H9 (cell line): ENCODE data around the gene CCDC82. TPM values are rescaled to one million over a fixed set of nuclear protein-coding genes. Genes with fewer than 3 reads are reported as not detected.

Experiments
- DNase-seq: peaks from one replicate; pipeline ENCODE4 v3.0.0-alpha.2; 2017
- H2AFZ ChIP-seq: one replicate; pipeline ENCODE4 v1.6.1; 2013; ENCODE audit warnings: mild to moderate bottlenecking, low read length, control low read depth, moderate library complexity
- H2AK5ac ChIP-seq: 2 replicates; pipeline ENCODE4 v1.6.1; 2013; ENCODE audit warnings: low read length, control low read depth, mixed read lengths; ENCODE audit not compliant: insufficient read length
- H2BK120ac ChIP-seq: one replicate; pipeline ENCODE4 v1.6.1; 2013; ENCODE audit warnings: low read depth, mild to moderate bottlenecking, low read length, control low read depth, inconsistent platforms; ENCODE audit not compliant: poor library complexity, severe bottlenecking
- H2BK12ac ChIP-seq: 2 replicates; pipeline ENCODE4 v1.6.1; 2013; ENCODE audit warnings: low read length, control low read depth, mixed read lengths, low read depth; ENCODE audit not compliant: insufficient read length
- H2BK15ac ChIP-seq: 2 replicates; pipeline ENCODE4 v1.6.1; 2013; ENCODE audit warnings: low read depth, low read length, control low read depth
- H2BK20ac ChIP-seq: one replicate; pipeline ENCODE4 v1.6.1; 2013; ENCODE audit warnings: low read depth, mild to moderate bottlenecking, low read length, control low read depth, inconsistent platforms; ENCODE audit not compliant: poor library complexity, severe bottlenecking
- H2BK5ac ChIP-seq: 2 replicates; pipeline ENCODE4 v1.6.1; 2013; ENCODE audit warnings: low read length, control low read depth, mixed read lengths; ENCODE audit not compliant: insufficient read length
- H3K14ac ChIP-seq: 2 replicates; pipeline ENCODE4 v1.6.1; 2013; ENCODE audit warnings: low read length, control low read depth; ENCODE audit not compliant: insufficient read depth
- H3K18ac ChIP-seq: 2 replicates; pipeline ENCODE4 v1.6.1; 2013; ENCODE audit warnings: low read depth, mild to moderate bottlenecking, mixed read lengths, low read length, control low read depth; ENCODE audit not compliant: insufficient read length
- H3K23ac ChIP-seq: 2 replicates; pipeline ENCODE4 v1.6.1; 2013; ENCODE audit warnings: low read length, control low read depth, mixed read lengths, low read depth; ENCODE audit not compliant: insufficient read length
- H3K23me2 ChIP-seq: 2 replicates; pipeline ENCODE4 v1.6.1; 2013; ENCODE audit warnings: low read depth, mild to moderate bottlenecking, mixed read lengths, low read length, control low read depth; ENCODE audit not compliant: insufficient read length, poor library complexity, severe bottlenecking
- H3K27ac ChIP-seq: 2 replicates; pipeline ENCODE4 v1.5.1; 2013; ENCODE audit warnings: low read length, control low read depth, mixed read lengths, low read depth; ENCODE audit not compliant: insufficient read length
- H3K27me3 ChIP-seq: 2 replicates; pipeline ENCODE4 v1.6.1; 2013; ENCODE audit warnings: low read length, control low read depth, inconsistent platforms; ENCODE audit not compliant: insufficient read depth
- H3K4ac ChIP-seq: 2 replicates; pipeline ENCODE4 v1.6.1; 2013; ENCODE audit warnings: low read depth, mild to moderate bottlenecking, control low read depth, inconsistent platforms, low read length, moderate library complexity
- H3K4me1 ChIP-seq: 2 replicates; pipeline ENCODE4 v1.6.1; 2013; ENCODE audit warnings: low read length, control low read depth, inconsistent platforms; ENCODE audit not compliant: insufficient read depth
- H3K4me2 ChIP-seq: 2 replicates; pipeline ENCODE4 v1.6.1; 2013; ENCODE audit warnings: low read length, control low read depth, mixed read lengths; ENCODE audit not compliant: insufficient read length, insufficient read depth
- H3K56ac ChIP-seq: 2 replicates; pipeline ENCODE4 v1.6.1; 2013; ENCODE audit warnings: low read depth, mild to moderate bottlenecking, mixed read lengths, low read length, control low read depth; ENCODE audit not compliant: insufficient read length
- H3K79me1 ChIP-seq: 2 replicates; pipeline ENCODE4 v1.6.1; 2013; ENCODE audit warnings: low read depth, mild to moderate bottlenecking, moderate library complexity, low read length, control low read depth, inconsistent platforms; ENCODE audit not compliant: insufficient read depth, poor library complexity, severe bottlenecking
- H3K79me2 ChIP-seq: 2 replicates; pipeline ENCODE4 v1.6.1; 2013; ENCODE audit warnings: low read length, control low read depth, inconsistent platforms; ENCODE audit not compliant: insufficient read depth
- H3K9ac ChIP-seq: 2 replicates; pipeline ENCODE4 v1.6.1; 2013; ENCODE audit warnings: low read length, control low read depth, mixed read lengths; ENCODE audit not compliant: insufficient read length; ENCODE audit errors: extremely low read depth
- H3K9me3 ChIP-seq: one replicate; pipeline ENCODE4 v1.6.1; 2013; ENCODE audit warnings: low read depth, low read length, inconsistent platforms; ENCODE audit not compliant: control insufficient read depth
- H3T11ph ChIP-seq: one replicate; pipeline ENCODE4 v1.6.1; 2013; ENCODE audit warnings: mild to moderate bottlenecking, low read length, control low read depth, inconsistent platforms
- H4K20me1 ChIP-seq: one replicate; pipeline ENCODE4 v1.6.1; 2013; ENCODE audit not compliant: control insufficient read depth, insufficient read length, insufficient read depth
- H4K5ac ChIP-seq: 2 replicates; pipeline ENCODE4 v1.6.1; 2013; ENCODE audit warnings: low read depth, mild to moderate bottlenecking, mixed read lengths, low read length, control low read depth; ENCODE audit not compliant: insufficient read length
- H4K8ac ChIP-seq: replicated peaks from 2 replicates; pipeline ENCODE4 v1.6.1; 2013; ENCODE audit warnings: low read length, control low read depth, mixed read lengths, low read depth; ENCODE audit not compliant: insufficient read length
- H4K91ac ChIP-seq: 2 replicates; pipeline ENCODE4 v1.6.1; 2013; ENCODE audit warnings: low read depth, mild to moderate bottlenecking, moderate library complexity, mixed read lengths, low read length, control low read depth; ENCODE audit not compliant: insufficient read length
- H3K27ac Mint-ChIP-seq, 3 experiments: 2 replicates in 2 of 3; 3 replicates in 1 of 3; pipeline ENCODE4 v1.8.0; 2020 to 2021; ENCODE audit warnings: mixed read lengths in 3 of 3, mild to moderate bottlenecking in 1 of 3, moderate library complexity in 1 of 3
- H3K27me3 Mint-ChIP-seq: 2 replicates; pipeline ENCODE4 v1.8.0; 2021; ENCODE audit warnings: low read depth, mild to moderate bottlenecking, moderate library complexity, mixed read lengths
- H3K36me3 Mint-ChIP-seq, 3 experiments: 2 replicates in 2 of 3; 3 replicates in 1 of 3; pipeline ENCODE4 v1.8.0; 2020 to 2021; ENCODE audit warnings: low read depth in 3 of 3, mixed read lengths in 3 of 3; ENCODE audit not compliant: insufficient read depth in 1 of 3
- H3K4me1 Mint-ChIP-seq, 2 experiments: 2 replicates each; pipeline ENCODE4 v1.8.0; 2020; ENCODE audit warnings: mixed read lengths in 2 of 2
- H3K4me3 Mint-ChIP-seq, 2 experiments: 2 replicates in 1 of 2; 3 replicates in 1 of 2; pipeline ENCODE4 v1.8.0; 2020 to 2021; ENCODE audit warnings: mild to moderate bottlenecking in 2 of 2, mixed read lengths in 2 of 2, moderate library complexity in 1 of 2
- H3K9me3 Mint-ChIP-seq, 2 experiments: 2 replicates in 1 of 2; 3 replicates in 1 of 2; pipeline ENCODE4 v1.8.0; 2020; ENCODE audit warnings: mild to moderate bottlenecking in 2 of 2, mixed read lengths in 2 of 2, moderate library complexity in 1 of 2
- CTCF ChIP-seq: fragments of 200-600 bp; sonication (generic); conservative IDR thresholded peaks from 3 replicates; pipeline ENCODE4 v1.8.0; 2021; ENCODE audit warnings: antibody characterized with exemption, mild to moderate bottlenecking
- WGBS: extraction: QIAGEN DNeasy Blood & Tissue Kit; methylation state at CpG from one replicate; pipeline ENCODE4 v1.1.7; 2013; ENCODE audit warnings: missing lambda C conversion rate, low lambda C conversion rate, mixed read lengths; ENCODE audit not compliant: insufficient read length; ENCODE audit errors: extremely low coverage; 5-methylcytosine and 5-hydroxymethylcytosine counted together
- total RNA-seq: library from RNA; stranded (reverse); gene quantifications from 2 replicates; pipeline ENCODE4 v1.2.1, GENCODE V29; 2021

CCDC82 gene
- total RNA-seq, 1 experiment from 2014 or later: 17.4 TPM

DNA sequence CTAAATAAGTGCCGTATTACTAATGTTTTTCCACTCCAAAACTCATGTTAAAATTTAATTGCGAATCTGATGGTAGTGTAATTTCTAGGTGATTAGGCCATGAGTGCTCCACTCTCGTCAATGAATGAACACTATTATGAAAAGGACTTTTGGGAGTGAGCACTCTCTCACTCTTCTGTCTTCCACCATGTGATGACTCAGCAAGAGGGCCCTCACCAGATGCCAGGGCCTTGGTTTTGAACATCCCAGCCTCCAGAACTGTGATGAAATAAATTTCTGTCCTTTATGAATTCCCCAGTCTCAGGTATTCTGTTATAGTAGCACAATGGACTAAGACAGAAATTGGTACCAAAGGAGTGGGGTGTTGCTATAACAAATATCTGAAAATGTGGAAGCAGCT is 8.2 kb upstream of the CCDC82 start:
- H3K56ac ChIP-seq: no peak overlapping the region
- H3T11ph ChIP-seq: no peak overlapping the region
- Mint-ChIP-seq H3K27ac (no peak overlapping the region), H3K4me3 (no peak overlapping the region), H3K4me1 (no peaks in the 10 kb centered on the region), H3K27me3 (no peaks in the 10 kb centered on the region), H3K36me3 (0 out of 7 replicates have a peak, but pooled peaks cover 0 to 6% (median 0%) of the 10 kb centered on the region in 3 experiments), H3K9me3 (no peaks in the 10 kb centered on the region)
- no peak overlapping the region for H2BK12ac ChIP-seq
- no peak overlapping the region for H2BK5ac ChIP-seq
- H4K8ac ChIP-seq: no peak overlapping the region
- no peak overlapping the region for H3K4ac ChIP-seq
- no peak for DNase-seq
- no peak overlapping the region for H3K9ac ChIP-seq
- no peak overlapping the region for H3K23ac ChIP-seq
- H3K79me1 ChIP-seq: no peaks in the 10 kb centered on the region
- H2AFZ ChIP-seq: no peak overlapping the region
- no peak overlapping the region for H2BK20ac ChIP-seq
- H3K27me3 ChIP-seq: no peaks in the 10 kb centered on the region
- H4K5ac ChIP-seq: no peak overlapping the region
- no CpG with 5 or more reads among the region's 3 CpGs for WGBS
- H3K23me2 ChIP-seq: no peaks in the 10 kb centered on the region
- H3K4me2 ChIP-seq: no peak overlapping the region
- no peak overlapping the region for H3K18ac ChIP-seq
- no peaks in the 10 kb centered on the region; the same call in 1 of the 2 replicates for H3K4me1 ChIP-seq
- H3K9me3 ChIP-seq: no peaks in the 10 kb centered on the region
- no peak overlapping the region for H2BK120ac ChIP-seq
- H3K79me2 ChIP-seq: no peaks in the 10 kb centered on the region
- H4K20me1 ChIP-seq: no peaks in the 10 kb centered on the region
- H3K27ac ChIP-seq: no peak overlapping the region
- TF ChIP-seq CTCF: no peak
- no peak overlapping the region for H3K14ac ChIP-seq
- no peak overlapping the region for H2BK15ac ChIP-seq
- H4K91ac ChIP-seq: no peak overlapping the region
- H2AK5ac ChIP-seq: no peak overlapping the region
